ENCODE measurements around the gene SULT4A1.

The SULT4A1 gene

DNA sequence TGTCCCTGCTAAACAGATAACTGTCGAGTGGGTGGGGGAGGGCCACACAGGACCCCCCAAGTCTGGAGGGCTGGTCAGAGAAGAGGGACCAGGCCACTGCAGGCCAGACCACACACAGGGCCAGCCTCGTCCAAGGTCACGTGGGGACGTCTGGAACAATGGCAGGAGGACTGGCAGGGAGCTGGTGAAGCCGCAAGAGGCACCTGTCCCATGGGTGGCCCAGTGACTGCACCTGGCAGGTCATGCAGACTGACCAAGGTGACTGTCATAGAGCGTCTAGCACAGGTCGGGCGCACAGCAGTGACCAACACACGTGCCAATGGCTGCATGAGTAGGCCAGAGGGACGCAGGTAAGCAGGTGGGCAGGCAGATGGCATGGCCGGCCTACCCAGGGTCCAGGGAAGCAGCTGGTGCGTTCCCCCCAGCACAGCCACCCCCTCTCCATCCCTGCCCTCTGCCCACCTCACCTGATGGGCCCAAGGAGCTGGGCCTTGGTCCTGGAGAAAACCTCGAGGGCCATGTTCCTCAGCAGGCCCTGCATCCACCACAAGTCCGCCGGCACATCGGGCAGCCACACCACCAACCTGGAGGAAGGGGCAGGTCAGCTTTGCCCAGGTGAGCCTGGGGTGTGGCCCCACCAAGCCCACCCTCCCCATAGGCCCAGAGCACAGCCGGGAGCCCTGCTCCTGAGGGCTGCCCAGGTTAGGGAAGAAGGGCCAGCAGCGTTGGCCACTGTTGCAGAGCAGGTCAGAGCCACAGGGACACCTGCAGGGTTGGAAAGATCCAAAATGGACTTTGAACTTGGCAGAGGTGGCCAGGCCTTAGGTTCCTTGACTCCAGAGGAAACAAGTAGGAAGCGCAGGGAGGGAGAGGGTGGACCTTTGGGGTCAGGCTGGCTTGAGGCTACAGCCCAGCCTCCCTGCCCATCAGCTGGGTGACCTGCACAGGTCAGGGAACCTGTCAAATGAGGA is 19.1 kb upstream of the SULT4A1 start:
- no peaks in the 10 kb centered on the region for H3K36me3 ChIP-seq (ENCODE audit: control insufficient read depth, insufficient read depth, low read length)
- TF ChIP-seq, protein P1, sequence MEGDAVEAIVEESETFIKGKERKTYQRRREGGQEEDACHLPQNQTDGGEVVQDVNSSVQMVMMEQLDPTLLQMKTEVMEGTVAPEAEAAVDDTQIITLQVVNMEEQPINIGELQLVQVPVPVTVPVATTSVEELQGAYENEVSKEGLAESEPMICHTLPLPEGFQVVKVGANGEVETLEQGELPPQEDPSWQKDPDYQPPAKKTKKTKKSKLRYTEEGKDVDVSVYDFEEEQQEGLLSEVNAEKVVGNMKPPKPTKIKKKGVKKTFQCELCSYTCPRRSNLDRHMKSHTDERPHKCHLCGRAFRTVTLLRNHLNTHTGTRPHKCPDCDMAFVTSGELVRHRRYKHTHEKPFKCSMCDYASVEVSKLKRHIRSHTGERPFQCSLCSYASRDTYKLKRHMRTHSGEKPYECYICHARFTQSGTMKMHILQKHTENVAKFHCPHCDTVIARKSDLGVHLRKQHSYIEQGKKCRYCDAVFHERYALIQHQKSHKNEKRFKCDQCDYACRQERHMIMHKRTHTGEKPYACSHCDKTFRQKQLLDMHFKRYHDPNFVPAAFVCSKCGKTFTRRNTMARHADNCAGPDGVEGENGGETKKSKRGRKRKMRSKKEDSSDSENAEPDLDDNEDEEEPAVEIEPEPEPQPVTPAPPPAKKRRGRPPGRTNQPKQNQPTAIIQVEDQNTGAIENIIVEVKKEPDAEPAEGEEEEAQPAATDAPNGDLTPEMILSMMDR (IDR thresholded peaks at IDR 0.05; ENCODE audit: insufficient read depth, low read length, poor library complexity, severe bottlenecking): no peak
- peaks cover 1% of the 10 kb centered on the region; the same call in 1 of the 2 replicates for H3K27me3 ChIP-seq (replicated peaks; ENCODE audit: control insufficient read depth, insufficient read depth, low read length)
- no peak overlapping the region for H3K4me3 ChIP-seq (replicated peaks; ENCODE audit: low read depth, low read length)
- no peak for DNase-seq (ENCODE audit: extremely low read depth, insufficient read length)

GRCh38 chr22:43880541-43880991 is 18.3 kb upstream of the SULT4A1 start:
- peaks cover 1% of the 10 kb centered on the region; the same call in 1 of the 2 replicates for H3K27me3 ChIP-seq (replicated peaks; ENCODE audit: control insufficient read depth, insufficient read depth, low read length)
- H3K36me3 ChIP-seq (ENCODE audit: control insufficient read depth, insufficient read depth, low read length): no peaks in the 10 kb centered on the region
- DNase-seq (ENCODE audit: extremely low read depth, insufficient read length): no peak
- H3K4me3 ChIP-seq (replicated peaks; ENCODE audit: low read depth, low read length): no peak overlapping the region
- TF ChIP-seq, protein P1 (IDR thresholded peaks at IDR 0.05; ENCODE audit: insufficient read depth, low read length, poor library complexity, severe bottlenecking): no peak

GRCh38 chr22:43879901-43880540 is 17.7 kb upstream of the SULT4A1 start:
- Histone ChIP-seq H3K36me3 (ENCODE audit: control insufficient read depth, insufficient read depth, low read length) (no peaks in the 10 kb centered on the region), H3K4me3 (replicated peaks; ENCODE audit: low read depth, low read length) (no peak overlapping the region), H3K27me3 (replicated peaks; ENCODE audit: control insufficient read depth, insufficient read depth, low read length) (peaks cover 1% of the 10 kb centered on the region; the same call in 1 of the 2 replicates)
- no peak for DNase-seq (ENCODE audit: extremely low read depth, insufficient read length)
- TF ChIP-seq, protein P1 (IDR thresholded peaks at IDR 0.05; ENCODE audit: insufficient read depth, low read length, poor library complexity, severe bottlenecking): no peak

DNA sequence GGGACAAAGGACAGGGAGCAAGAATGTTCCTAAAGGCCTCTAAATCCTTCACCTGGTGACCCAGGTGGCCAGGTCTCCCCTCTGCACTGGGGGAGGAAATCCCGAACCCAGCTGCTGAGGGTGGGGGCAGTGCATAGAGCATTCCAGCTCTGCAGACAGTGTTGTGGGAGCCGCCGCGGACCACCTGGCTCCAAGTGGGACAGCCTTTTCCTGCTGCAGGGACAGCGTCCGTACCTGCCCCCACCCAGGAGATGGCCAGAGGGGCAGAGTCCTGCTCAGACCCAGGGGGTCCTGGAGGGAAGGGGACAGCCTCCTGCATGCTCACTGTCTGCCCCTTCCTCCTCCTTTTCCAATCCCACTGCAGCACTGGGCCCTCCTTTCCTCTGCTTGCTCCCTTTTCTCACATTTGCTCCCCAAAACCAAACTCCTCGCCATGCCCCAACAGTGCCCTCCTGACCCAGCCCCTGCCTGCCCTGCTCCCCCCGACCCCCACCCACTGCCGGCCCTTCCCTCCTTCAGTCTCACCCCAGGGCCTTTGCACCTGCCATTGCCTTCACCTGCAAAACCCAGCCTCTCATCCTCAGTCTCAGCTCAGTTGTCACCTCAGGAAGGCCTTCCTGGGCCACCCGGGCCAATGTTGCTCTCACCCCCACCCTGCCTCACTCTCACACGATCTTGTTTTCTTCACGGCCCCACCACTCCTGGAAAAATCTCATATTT is 16.7 kb upstream of the SULT4A1 start:
- DNase-seq (ENCODE audit: extremely low read depth, insufficient read length): no peak
- Histone ChIP-seq H3K27me3 (replicated peaks; ENCODE audit: control insufficient read depth, insufficient read depth, low read length) (peaks cover 1% of the 10 kb centered on the region; the same call in 1 of the 2 replicates), H3K4me3 (replicated peaks; ENCODE audit: low read depth, low read length) (no peak overlapping the region), H3K36me3 (ENCODE audit: control insufficient read depth, insufficient read depth, low read length) (no peaks in the 10 kb centered on the region)
- TF ChIP-seq, protein P1 (IDR thresholded peaks at IDR 0.05; ENCODE audit: insufficient read depth, low read length, poor library complexity, severe bottlenecking): no peak

GRCh38 chr22:43878079-43878795 is 15.9 kb upstream of the SULT4A1 start:
- no peak for DNase-seq (ENCODE audit: extremely low read depth, insufficient read length)
- Histone ChIP-seq H3K27me3 (replicated peaks; ENCODE audit: control insufficient read depth, insufficient read depth, low read length) (peaks cover 1% of the 10 kb centered on the region; the same call in 1 of the 2 replicates), H3K4me3 (replicated peaks; ENCODE audit: low read depth, low read length) (no peak overlapping the region), H3K36me3 (ENCODE audit: control insufficient read depth, insufficient read depth, low read length) (no peaks in the 10 kb centered on the region)
- TF ChIP-seq, protein P1 (IDR thresholded peaks at IDR 0.05; ENCODE audit: insufficient read depth, low read length, poor library complexity, severe bottlenecking): no peak
